SK-N-MC (cell line): ENCODE data around the gene TSPYL2.

ENCODE experiments used
- EZH2 ChIP-seq: fragments of 200-600 bp; sonication (generic); IDR thresholded peaks from one replicate; pipeline ENCODE4 v1.6.1; 2017; ENCODE audit warnings: antibody characterized with exemption
- POLR2AphosphoS5 ChIP-seq: IDR thresholded peaks from 2 replicates; pipeline ENCODE4 v1.6.1; 2012; ENCODE audit warnings: mild to moderate bottlenecking, low read depth, low read length, borderline replicate concordance

GRCh38 chrX:53056292-53056691 is 25.9 kb upstream of the TSPYL2 start:
- TF ChIP-seq EZH2, result no peak
- TF ChIP-seq POLR2AphosphoS5, result no peak
